ENCODE results near the gene TIAM1.
A peak's percentile ranks its signal among the peaks of the same experiment; 100 is the strongest.

TIAM1 gene, protein sequence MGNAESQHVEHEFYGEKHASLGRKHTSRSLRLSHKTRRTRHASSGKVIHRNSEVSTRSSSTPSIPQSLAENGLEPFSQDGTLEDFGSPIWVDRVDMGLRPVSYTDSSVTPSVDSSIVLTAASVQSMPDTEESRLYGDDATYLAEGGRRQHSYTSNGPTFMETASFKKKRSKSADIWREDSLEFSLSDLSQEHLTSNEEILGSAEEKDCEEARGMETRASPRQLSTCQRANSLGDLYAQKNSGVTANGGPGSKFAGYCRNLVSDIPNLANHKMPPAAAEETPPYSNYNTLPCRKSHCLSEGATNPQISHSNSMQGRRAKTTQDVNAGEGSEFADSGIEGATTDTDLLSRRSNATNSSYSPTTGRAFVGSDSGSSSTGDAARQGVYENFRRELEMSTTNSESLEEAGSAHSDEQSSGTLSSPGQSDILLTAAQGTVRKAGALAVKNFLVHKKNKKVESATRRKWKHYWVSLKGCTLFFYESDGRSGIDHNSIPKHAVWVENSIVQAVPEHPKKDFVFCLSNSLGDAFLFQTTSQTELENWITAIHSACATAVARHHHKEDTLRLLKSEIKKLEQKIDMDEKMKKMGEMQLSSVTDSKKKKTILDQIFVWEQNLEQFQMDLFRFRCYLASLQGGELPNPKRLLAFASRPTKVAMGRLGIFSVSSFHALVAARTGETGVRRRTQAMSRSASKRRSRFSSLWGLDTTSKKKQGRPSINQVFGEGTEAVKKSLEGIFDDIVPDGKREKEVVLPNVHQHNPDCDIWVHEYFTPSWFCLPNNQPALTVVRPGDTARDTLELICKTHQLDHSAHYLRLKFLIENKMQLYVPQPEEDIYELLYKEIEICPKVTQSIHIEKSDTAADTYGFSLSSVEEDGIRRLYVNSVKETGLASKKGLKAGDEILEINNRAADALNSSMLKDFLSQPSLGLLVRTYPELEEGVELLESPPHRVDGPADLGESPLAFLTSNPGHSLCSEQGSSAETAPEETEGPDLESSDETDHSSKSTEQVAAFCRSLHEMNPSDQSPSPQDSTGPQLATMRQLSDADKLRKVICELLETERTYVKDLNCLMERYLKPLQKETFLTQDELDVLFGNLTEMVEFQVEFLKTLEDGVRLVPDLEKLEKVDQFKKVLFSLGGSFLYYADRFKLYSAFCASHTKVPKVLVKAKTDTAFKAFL (N-terminal part only)

DNA sequence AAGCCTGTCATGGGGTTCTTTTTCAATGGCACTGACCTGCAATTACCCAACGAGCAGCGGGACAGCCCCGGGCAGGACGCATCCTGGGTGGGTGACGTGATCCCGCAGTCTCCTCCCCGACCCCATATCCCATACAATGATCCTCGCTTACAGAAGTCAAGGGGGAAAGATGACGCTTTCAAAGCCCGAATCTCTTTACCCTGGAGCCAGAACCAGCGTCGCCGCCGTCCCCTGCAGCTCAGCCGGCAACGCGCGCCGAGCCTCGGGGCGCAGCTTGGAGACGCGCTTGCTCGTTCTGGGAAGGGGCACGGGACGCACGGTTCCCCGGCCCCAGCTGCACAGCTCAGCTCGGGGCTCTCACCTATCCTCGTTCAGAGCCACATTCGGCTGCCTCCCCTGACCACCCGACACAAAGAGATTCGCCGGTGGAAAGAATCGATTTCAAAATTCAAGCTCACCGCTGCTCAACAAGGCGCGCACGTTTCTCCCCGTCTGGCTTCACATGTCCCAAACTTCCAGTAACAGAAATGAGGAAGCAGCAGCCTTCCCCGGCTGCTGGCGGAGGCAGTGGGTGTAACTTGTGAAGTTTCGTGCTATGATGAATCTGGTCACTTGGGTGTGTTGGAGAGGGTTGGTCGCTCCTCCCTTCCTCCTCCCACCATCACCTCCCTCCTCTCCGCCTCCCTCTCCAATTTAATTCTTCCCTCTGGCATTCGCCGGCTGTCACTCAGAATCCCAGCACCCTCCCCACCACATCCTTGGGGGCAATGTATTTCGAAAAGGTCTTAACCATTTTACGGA is at the start of gene TIAM1:
TIAM1 (minus strand) TSS at position 582 of the 801 bp plus-strand sequence. CDS start 77,289 bp downstream, outside the sequence.
- H3K36me3 ChIP-seq (replicated peaks), result no peaks in the 10 kb centered on the region
- peak within 1 kb of the TSS; percentile 78 for H3K4me3 ChIP-seq (ENCODE audit: low read depth, low read length)
- H3K27me3 ChIP-seq (replicated peaks), result no peaks in the 10 kb centered on the region
- peak within 1 kb of the TSS; percentile 62 for H3K27ac ChIP-seq
- DNase-seq, result peak; percentile 75
- in situ Hi-C loops (cut with HindIII; ENCODE audit: low pct_ligation_motif_present, low sequenced_read_pairs), result no loop called here
- TF ChIP-seq, protein P1, sequence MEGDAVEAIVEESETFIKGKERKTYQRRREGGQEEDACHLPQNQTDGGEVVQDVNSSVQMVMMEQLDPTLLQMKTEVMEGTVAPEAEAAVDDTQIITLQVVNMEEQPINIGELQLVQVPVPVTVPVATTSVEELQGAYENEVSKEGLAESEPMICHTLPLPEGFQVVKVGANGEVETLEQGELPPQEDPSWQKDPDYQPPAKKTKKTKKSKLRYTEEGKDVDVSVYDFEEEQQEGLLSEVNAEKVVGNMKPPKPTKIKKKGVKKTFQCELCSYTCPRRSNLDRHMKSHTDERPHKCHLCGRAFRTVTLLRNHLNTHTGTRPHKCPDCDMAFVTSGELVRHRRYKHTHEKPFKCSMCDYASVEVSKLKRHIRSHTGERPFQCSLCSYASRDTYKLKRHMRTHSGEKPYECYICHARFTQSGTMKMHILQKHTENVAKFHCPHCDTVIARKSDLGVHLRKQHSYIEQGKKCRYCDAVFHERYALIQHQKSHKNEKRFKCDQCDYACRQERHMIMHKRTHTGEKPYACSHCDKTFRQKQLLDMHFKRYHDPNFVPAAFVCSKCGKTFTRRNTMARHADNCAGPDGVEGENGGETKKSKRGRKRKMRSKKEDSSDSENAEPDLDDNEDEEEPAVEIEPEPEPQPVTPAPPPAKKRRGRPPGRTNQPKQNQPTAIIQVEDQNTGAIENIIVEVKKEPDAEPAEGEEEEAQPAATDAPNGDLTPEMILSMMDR (IDR thresholded peaks at IDR 0.05; ENCODE audit: low read depth, low read length, missing control alignments), result no peak

DNA sequence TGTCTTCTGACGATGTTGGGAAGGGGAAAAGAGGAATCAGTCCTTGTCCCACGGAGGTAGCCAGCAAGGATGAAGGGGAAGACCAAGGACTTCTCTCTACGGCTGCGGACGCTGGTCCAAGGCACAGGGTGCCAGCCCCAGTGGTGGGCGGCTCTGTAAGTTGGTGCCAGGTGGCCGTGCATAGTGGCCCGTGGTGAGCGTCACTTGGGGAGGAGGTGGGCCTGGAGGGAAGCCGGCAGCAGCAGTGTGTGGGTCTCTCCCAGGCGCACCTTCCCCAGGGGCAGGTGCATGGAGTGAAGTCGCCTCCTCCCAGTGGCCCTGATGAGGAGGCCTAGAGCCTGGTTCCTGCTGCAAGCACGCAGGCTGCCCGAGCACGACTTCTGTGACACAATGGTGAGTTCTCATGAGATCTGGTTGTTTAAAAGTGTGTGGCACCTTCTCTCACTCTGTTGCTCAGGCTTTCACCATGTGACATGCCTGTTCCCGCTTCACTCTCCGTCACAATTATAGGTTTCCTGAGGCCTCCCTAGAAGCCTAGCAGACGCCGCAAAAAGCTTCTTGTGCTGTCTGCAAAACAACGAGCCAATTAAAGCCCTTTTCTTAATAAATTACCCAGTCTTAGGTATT is 43.6 kb upstream of the TIAM1 start:
- Histone ChIP-seq H3K27me3 (replicated peaks) (no peaks in the 10 kb centered on the region), H3K27ac (no peak overlapping the region), H3K36me3 (replicated peaks) (no peaks in the 10 kb centered on the region), H3K4me3 (ENCODE audit: low read depth, low read length) (no peak overlapping the region)
- DNase-seq, result no peak
- TF ChIP-seq, protein P1 (IDR thresholded peaks at IDR 0.05; ENCODE audit: low read depth, low read length, missing control alignments), result no peak
- in situ Hi-C loops (cut with HindIII; ENCODE audit: low pct_ligation_motif_present, low sequenced_read_pairs), result no loop called here

DNA sequence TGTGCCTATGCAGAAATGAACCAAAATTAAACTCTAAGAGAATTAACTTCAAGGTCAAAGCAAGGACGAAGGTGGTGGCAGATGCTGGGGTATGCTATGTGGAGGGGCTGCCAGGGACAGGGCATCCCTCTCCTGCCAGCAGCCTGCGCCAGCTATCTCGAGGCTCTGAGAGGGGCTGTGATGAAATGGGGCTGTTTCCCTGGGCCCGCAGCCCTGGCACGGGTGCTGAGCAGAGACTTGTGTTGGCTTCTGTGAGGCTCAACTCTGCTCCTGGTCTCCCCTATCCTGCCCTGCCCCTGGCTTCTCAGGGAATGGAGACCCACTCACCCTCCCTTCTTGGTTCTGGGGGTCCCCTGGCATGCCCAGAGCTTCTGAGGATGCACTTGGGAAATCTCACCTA is 41.9 kb upstream of the TIAM1 start:
- Histone ChIP-seq H3K27ac (no peak overlapping the region), H3K36me3 (replicated peaks) (no peaks in the 10 kb centered on the region), H3K27me3 (replicated peaks) (no peaks in the 10 kb centered on the region), H3K4me3 (ENCODE audit: low read depth, low read length) (no peak overlapping the region)
- TF ChIP-seq, protein P1 (IDR thresholded peaks at IDR 0.05; ENCODE audit: low read depth, low read length, missing control alignments), result no peak
- no peak for DNase-seq
- in situ Hi-C loops (cut with HindIII; ENCODE audit: low pct_ligation_motif_present, low sequenced_read_pairs), result no loop called here

DNA sequence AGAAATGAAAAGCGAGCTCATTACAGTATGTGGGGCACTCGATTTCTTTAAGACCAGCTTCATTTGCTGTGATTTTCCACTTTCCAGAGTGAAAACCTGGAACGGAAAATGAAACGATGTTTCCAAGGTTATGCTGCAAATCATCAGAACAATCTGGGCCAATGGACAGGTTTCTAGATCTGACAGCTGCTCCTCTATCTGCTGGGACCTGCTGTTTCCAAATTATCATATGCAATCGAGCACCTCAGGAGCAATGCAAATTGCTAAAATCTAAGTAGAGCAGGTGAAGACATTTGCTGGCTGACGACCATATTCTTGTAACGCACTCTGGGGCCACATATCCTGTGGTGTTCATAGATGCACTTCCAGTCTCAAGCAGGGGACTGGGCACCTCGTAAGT is 39.7 kb upstream of the TIAM1 start:
- no peak overlapping the region for H3K4me3 ChIP-seq (ENCODE audit: low read depth, low read length)

More for the DNA sequence above, 39.7 kb upstream of the TIAM1 start:
- H3K36me3 ChIP-seq (replicated peaks), result no peaks in the 10 kb centered on the region
- TF ChIP-seq, protein P1 (IDR thresholded peaks at IDR 0.05; ENCODE audit: low read depth, low read length, missing control alignments), result no peak
- H3K27ac ChIP-seq, result no peak overlapping the region
- DNase-seq, result no peak
- H3K27me3 ChIP-seq (replicated peaks), result no peaks in the 10 kb centered on the region
- in situ Hi-C loops (cut with HindIII; ENCODE audit: low pct_ligation_motif_present, low sequenced_read_pairs), result no loop called here
